Activated naive CD4-positive, alpha-beta T cell treated with anti-CD3 and anti-CD28 coated beads, Interleukin-2, amount 50 U/mL, for 16 hours (primary cell): ENCODE results near the gene NRP1.
A peak's percentile ranks its signal among the peaks of the same experiment; 100 is the strongest.

ENCODE experiments used
- DNase-seq: peaks from one replicate; pipeline ENCODE4 v3.0.0-alpha.2; 2020

Gene NRP1

GRCh38 chr10:33201971-33202370, 132.5 kb downstream of the NRP1 start:
- DNase-seq: no peak

GRCh38 chr10:33201056-33201780, 133.2 kb downstream of the NRP1 start:
- no peak for DNase-seq

GRCh38 chr10:33199731-33200232, 134.7 kb downstream of the NRP1 start:
- DNase-seq: no peak

- DNase-seq: no peak
These were observed 135.9 kb downstream of the NRP1 start for GRCh38 chr10:33198610-33199009.

GRCh38 chr10:33196710-33197491, 137.6 kb downstream of the NRP1 start:
- no peak for DNase-seq

- no peak for DNase-seq
These were observed 138.1 kb downstream of the NRP1 start for GRCh38 chr10:33196377-33196706.

GRCh38 chr10:33195608-33196376, 138.7 kb downstream of the NRP1 start:
- DNase-seq: no peak

- no peak for DNase-seq
These were observed 140.6 kb downstream of the NRP1 start for GRCh38 chr10:33193701-33194521.

- peak; percentile 78 for DNase-seq
These were observed 141.3 kb downstream of the NRP1 start for GRCh38 chr10:33193057-33193700.

- no peak for DNase-seq
These were observed 142.3 kb downstream of the NRP1 start for GRCh38 chr10:33192190-33192589.

GRCh38 chr10:33190406-33190805, 144.1 kb downstream of the NRP1 start:
- no peak for DNase-seq

- no peak for DNase-seq
These were observed 144.7 kb downstream of the NRP1 start for GRCh38 chr10:33189808-33190207.

GRCh38 chr10:33189363-33189762, 145.1 kb downstream of the NRP1 start:
- DNase-seq: no peak

GRCh38 chr10:33187427-33187999, 147.0 kb downstream of the NRP1 start:
- no peak for DNase-seq

- no peak for DNase-seq
These were observed 148.3 kb downstream of the NRP1 start for GRCh38 chr10:33186150-33186549.

GRCh38 chr10:33183655-33184054, 150.8 kb downstream of the NRP1 start:
- DNase-seq: no peak

GRCh38 chr10:33180921-33181320, 153.5 kb downstream of the NRP1 start:
- DNase-seq: no peak

GRCh38 chr10:33180390-33180789, 154.1 kb downstream of the NRP1 start:
- DNase-seq: peak; percentile 12

- DNase-seq: no peak
These were observed 155.4 kb downstream of the NRP1 start for GRCh38 chr10:33179067-33179466.

GRCh38 chr10:33178026-33178755, 156.3 kb downstream of the NRP1 start:
- no peak for DNase-seq

GRCh38 chr10:33176688-33177087, 157.8 kb downstream of the NRP1 start:
- DNase-seq: no peak
